Ascending aorta (tissue), 2 donors: ENCODE results near the gene MYH7B. TPM values are rescaled to one million over a fixed set of nuclear protein-coding genes. Genes with fewer than 3 reads are reported as not detected.
A peak's percentile ranks its signal among the peaks of the same experiment; 100 is the strongest.

Experiments used
- DNase-seq, 2 donors: peaks; one replicate each; pipeline ENCODE4 v3.0.0-alpha.2; 2019; ENCODE audit warnings: low spot score in 2 of 2
- H3K27ac ChIP-seq, 2 donors: fragments of 200-600 bp; sonication (generic); one replicate each; pipeline ENCODE4 v1.5.1; 2016 to 2017; ENCODE audit warnings: mild to moderate bottlenecking in 1 of 2
- H3K27me3 ChIP-seq: fragments of 200-600 bp; sonication (generic); one replicate; pipeline ENCODE4 v1.5.1; 2017
- H3K36me3 ChIP-seq, 2 donors: fragments of 200-600 bp; sonication (generic); one replicate each; pipeline ENCODE4 v1.5.1; 2016
- H3K4me1 ChIP-seq, 2 donors: fragments of 200-600 bp; sonication (generic); one replicate each; pipeline ENCODE4 v1.5.1; 2016 to 2017; ENCODE audit warnings: mild to moderate bottlenecking in 1 of 2
- H3K4me3 ChIP-seq, 2 donors: fragments of 200-600 bp; sonication (generic); one replicate each; pipeline ENCODE4 v1.5.1; 2016 to 2017; ENCODE audit warnings: mild to moderate bottlenecking in 1 of 2
- H3K9me3 ChIP-seq, 2 donors: fragments of 200-600 bp; sonication (generic); one replicate each; pipeline ENCODE4 v1.5.1; 2016
- intact Hi-C: fragments of 100-400 bp; cut with DNase I; formaldehyde crosslinking; loops from one replicate; pipeline ENCODE4 v1.15.1; 2023
- total RNA-seq: library from RNA; depleted of rRNA; stranded (reverse); fragments of >200 nt; gene quantifications from one replicate; pipeline ENCODE4 v1.1.0, GENCODE V29; 2016
- TF ChIP-seq, protein P1 (sequence below), 3 experiments: fragments of 200-600 bp in 2 of 3; fragments of 450-650 bp in 1 of 3; sonication (generic) in 2 of 3; IDR thresholded peaks; one replicate each; pipeline ENCODE4 v1.5.1; 2016 to 2019; ENCODE audit warnings: antibody characterized with exemption in 3 of 3, mild to moderate bottlenecking in 1 of 3, moderate library complexity in 1 of 3

The MYH7B gene
- total RNA-seq: 4.7 TPM

DNA sequence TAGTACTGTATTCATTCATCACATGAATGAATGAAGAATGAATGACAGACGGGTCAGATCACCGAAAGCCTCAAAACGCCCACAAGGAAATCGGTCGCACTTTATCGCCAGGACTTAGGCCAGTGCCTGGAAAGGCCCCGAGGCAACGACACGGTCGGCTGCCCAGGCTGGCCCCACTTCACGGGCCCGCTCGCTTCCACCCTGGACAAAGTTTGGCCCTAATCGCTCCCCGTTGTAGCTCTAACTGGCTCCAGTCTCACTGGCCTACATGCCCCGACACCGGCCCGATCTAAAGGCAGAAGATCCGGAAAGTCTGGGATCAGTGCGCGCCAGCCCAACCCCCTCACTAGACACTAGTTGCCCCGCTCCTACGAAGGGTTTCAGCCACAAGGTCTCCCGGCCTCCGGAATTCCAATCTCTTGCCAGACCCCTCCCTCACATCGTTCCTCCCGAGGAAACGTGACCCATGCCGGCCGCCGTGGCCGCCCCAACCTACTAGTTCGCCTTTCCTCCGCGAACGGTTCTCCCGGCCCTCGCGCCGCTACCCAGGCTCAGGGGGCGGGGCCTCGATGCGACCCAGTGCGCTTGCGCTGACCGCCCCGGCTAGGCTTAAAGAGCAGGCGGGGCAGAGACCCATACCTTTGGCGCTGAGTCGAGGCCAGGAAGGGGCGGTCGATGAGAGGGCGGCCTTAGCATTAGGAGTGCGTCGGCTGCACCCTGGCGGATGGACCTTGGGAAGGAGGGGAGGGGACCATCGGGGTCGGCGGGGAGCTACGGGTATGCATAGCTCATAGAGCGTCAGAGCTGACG is at the start of gene MYH7B, which contains the start of gene GSS:
Gene MYH7B (plus strand): TSS at position 638 of the 810 bp plus-strand sequence. CDS start 22,138 bp downstream, outside the sequence.
Gene GSS (minus strand): TSS at position 576 of the 810 bp plus-strand sequence. CDS start 3,954 bp downstream, outside the sequence.
- Histone ChIP-seq H3K4me1 (peaks cover 4 to 5% of the 10 kb centered on the region in 2 donors), H3K4me3 (peak within 1 kb of the TSS; percentile 60 to 74), H3K36me3 (peaks cover 0 to 4% of the 10 kb centered on the region in 2 donors), H3K27ac (peak within 1 kb of the TSS; percentile 89 to 91), H3K9me3 (no peaks in the 10 kb centered on the region), H3K27me3 (no peaks in the 10 kb centered on the region)
- TF ChIP-seq, protein P1, sequence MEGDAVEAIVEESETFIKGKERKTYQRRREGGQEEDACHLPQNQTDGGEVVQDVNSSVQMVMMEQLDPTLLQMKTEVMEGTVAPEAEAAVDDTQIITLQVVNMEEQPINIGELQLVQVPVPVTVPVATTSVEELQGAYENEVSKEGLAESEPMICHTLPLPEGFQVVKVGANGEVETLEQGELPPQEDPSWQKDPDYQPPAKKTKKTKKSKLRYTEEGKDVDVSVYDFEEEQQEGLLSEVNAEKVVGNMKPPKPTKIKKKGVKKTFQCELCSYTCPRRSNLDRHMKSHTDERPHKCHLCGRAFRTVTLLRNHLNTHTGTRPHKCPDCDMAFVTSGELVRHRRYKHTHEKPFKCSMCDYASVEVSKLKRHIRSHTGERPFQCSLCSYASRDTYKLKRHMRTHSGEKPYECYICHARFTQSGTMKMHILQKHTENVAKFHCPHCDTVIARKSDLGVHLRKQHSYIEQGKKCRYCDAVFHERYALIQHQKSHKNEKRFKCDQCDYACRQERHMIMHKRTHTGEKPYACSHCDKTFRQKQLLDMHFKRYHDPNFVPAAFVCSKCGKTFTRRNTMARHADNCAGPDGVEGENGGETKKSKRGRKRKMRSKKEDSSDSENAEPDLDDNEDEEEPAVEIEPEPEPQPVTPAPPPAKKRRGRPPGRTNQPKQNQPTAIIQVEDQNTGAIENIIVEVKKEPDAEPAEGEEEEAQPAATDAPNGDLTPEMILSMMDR (IDR thresholded peaks at IDR 0.05): peak; percentile 49 to 85 (median 77)
- intact Hi-C loops: loop anchor here (1.0 to 5.0 kb wide), 4 partner anchors 33 to 137 kb away; partner anchors contain the start of genes NCOA6 and TRPC4AP
- DNase-seq: peak; percentile 93 to 99

DNA sequence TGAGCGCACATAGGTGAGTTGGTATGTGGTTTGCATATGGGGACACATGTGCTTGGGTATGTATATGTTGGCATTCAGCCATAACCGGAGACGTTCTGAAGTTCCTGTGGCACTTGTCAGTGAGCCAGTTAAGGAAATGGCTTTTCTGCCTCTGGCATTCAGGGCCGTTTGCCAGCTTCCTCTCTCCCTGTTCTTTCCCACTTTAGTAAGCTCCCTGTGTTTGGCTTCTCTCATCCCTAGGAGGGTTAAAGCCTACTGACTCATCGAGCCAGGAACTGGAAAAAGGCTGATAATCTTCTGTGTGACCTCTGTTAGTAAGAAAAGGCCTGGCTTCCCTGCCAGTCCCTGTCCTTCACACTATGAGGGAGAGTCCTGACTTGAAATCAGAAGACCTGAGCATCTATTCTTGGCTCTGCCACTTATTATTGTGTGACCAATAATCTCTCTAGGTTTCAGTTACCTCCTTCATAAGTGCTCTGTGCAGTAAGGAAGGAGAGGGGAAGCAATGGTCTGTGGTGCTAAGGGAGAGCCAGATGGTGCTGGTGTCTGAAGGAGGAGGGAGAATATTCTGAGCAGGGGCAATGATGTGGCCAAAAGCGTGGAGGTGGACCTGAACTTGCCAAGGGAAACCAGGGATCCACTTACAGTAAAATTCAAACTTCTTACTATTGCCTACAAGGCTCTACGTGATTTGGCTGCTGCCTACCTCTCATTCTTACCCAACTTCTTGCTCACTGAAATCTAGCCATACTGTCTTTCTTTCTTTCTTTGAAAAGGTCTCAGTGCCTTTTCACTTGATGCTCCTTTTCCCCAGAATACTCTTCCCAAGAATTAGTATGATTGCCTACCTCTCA is 47.8 kb upstream of the MYH7B start:
- no peaks in the 10 kb centered on the region for H3K27me3 ChIP-seq
- H3K4me1 ChIP-seq: peaks cover 6 to 28% of the 10 kb centered on the region in 2 donors
- H3K27ac ChIP-seq: peak overlapping the region; percentile 77 to 82
- no peaks in the 10 kb centered on the region for H3K36me3 ChIP-seq
- no peak overlapping the region for H3K4me3 ChIP-seq
- no peaks in the 10 kb centered on the region for H3K9me3 ChIP-seq
- intact Hi-C loops: loop anchor here (1.0 kb wide), 1 partner anchor 32 kb away; the partner anchor contains the start of gene ACSS2
- peak in 1 of 2 donors; percentile 79 for DNase-seq
- TF ChIP-seq, protein P1 (IDR thresholded peaks at IDR 0.05): no peak

DNA sequence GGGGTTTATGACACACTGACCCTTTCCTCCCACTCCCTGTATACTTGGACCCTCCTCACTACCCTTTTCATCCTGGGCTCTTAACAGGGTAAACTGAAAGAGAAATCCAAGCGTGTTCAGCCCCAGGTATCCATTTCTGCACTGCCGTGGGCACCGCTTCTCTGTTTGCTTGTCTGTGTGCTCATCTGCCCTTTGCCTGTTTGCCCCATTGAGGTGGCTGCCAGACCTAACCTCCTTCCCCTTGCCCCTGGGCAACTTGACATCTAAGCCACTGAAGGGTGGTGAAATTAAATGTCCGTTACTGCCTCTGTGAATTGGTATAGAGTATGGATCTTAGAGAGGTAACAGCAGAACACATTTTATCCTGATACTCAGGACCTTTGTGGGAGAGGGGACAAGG is 40.5 kb upstream of the MYH7B start:
- no peaks in the 10 kb centered on the region for H3K9me3 ChIP-seq
- TF ChIP-seq, protein P1 (IDR thresholded peaks at IDR 0.05): no peak
- intact Hi-C loops: no loop called here

DNA sequence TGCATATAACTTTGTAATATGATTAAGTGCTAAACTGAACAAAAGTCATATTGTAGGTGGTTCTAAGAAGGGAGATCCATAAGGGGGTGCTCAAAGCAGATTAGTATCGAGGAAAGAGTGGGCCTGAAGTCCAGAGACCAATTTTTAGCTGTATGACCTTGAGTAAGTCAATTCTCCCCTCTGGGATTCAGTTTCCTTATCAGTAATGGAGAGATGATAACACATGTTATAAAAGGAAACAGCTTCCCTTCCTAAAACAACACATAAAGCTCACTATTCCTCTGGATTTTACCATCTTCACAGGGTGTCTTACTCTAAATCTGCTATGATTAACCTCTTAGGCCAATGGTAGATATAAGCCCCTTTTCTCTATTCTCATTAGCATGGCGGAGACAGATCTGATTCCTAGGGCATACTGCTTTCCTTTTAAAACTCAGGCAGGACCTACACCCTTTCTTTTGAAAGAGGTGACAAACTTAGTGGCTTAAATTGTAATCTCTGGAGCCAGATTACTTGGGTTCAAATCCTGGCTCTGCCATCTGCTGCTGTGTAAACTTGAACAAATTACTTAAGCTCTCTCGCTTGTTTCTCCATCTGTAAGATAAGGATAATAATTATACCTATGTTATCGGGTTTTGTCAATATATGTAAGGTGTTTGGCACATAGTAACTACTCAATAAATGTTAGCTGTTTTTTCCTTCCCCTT is 39.8 kb upstream of the MYH7B start:
- DNase-seq: no peak
- intact Hi-C loops: no loop called here
- TF ChIP-seq, protein P1 (IDR thresholded peaks at IDR 0.05): no peak
- H3K4me3 ChIP-seq: no peak overlapping the region
- H3K36me3 ChIP-seq: peaks cover 11% of the 10 kb centered on the region in 2 donors
- H3K9me3 ChIP-seq: no peaks in the 10 kb centered on the region
- H3K27ac ChIP-seq: no peak overlapping the region
- H3K27me3 ChIP-seq: no peaks in the 10 kb centered on the region
- peaks cover 0 to 4% of the 10 kb centered on the region in 2 donors for H3K4me1 ChIP-seq

More for the DNA sequence above, 40.5 kb upstream of the MYH7B start:
- DNase-seq: no peak
- Histone ChIP-seq H3K27ac (no peak overlapping the region), H3K27me3 (no peaks in the 10 kb centered on the region), H3K36me3 (peaks cover 3 to 6% of the 10 kb centered on the region in 2 donors), H3K4me1 (peaks cover 0 to 4% of the 10 kb centered on the region in 2 donors), H3K4me3 (no peak overlapping the region)
